ENCODE measurements around the gene RAPGEF1. TPM values are rescaled to one million over a fixed set of nuclear protein-coding genes. Genes with fewer than 3 reads are reported as not detected.

Gene RAPGEF1
- total and polyA plus RNA-seq, 2 experiments from 2014 or later, result 3.3 to 24.1 TPM

DNA sequence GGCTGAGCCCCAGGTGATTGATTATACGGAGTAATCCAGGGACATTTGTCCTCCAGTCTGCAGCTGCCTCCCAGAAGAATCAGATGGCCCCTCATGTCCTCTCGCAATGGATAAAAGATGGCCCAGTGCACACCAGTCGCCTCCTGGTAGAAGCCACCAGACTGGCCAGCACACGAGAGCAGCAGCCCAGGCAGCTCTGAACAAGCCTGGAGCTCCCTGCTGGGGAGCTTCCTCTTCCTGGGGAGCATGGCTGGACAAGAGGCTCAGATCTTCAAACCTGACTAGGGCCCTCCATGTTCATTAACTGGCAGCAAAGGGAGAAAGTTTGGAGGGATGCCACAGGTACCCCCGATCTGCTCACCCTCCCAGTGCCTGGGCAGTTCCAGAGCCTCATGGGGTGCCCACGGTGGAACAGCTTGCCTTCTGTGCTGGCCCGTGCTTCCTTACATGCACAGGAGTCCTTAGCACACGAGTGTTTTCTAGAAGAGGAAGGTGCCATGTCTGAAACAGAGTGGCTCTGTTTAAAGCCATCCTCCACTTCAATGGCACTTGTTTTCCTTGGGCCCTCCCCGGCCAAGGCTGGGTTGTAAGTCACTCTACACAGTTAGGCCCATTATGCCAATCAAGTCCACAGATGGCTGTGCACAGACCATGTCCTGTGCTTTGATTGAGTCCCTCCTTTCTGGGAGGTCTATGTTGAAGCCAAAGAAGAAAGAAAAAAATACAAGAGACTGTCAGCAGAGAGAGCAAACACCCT is 118.9 kb downstream of the RAPGEF1 start:
- no peak overlapping the region for H3K4me2 ChIP-seq (ENCODE audit: unreplicated experiment)
- no peak for TF ChIP-seq EZH2 (IDR thresholded peaks at IDR 0.05; ENCODE audit: insufficient read depth, poor library complexity, severe bottlenecking)
- no peaks in the 10 kb centered on the region for H4K20me1 ChIP-seq (ENCODE audit: insufficient read depth)
- no peak overlapping the region for H2AFZ ChIP-seq
- no peak overlapping the region for H3K4me3 ChIP-seq
- H3F3A ChIP-seq (ENCODE audit: insufficient read depth), result no peaks in the 10 kb centered on the region
- H3K27me3 ChIP-seq (replicated peaks; ENCODE audit: insufficient read depth), result no peaks in the 10 kb centered on the region
- no peak overlapping the region for H3K9ac ChIP-seq
- in situ Hi-C loops (cut with MboI), result loop anchor here (25.0 kb wide), 1 partner anchor 641 kb away; no protein-coding TSS in a partner anchor
- 94 to 99% methylated on average over 9 of the region's 9 CpGs for WGBS, 2 experiments (ENCODE audit: low coverage in 1 of 2, low lambda C conversion rate in 2 of 2, missing lambda C conversion rate in 2 of 2)
- H3K79me2 ChIP-seq (ENCODE audit: insufficient read depth), result no peaks in the 10 kb centered on the region
- H3K27ac ChIP-seq, result no peak overlapping the region
- no peak for DNase-seq
- H3K9me3 ChIP-seq (ENCODE audit: low read depth), result no peaks in the 10 kb centered on the region
- no peaks in the 10 kb centered on the region for H3K36me3 ChIP-seq (ENCODE audit: low read depth)
- H3K9me2 ChIP-seq (ENCODE audit: insufficient read depth), result no peaks in the 10 kb centered on the region
- no peaks in the 10 kb centered on the region for H3K4me1 ChIP-seq (ENCODE audit: insufficient read depth)

DNA sequence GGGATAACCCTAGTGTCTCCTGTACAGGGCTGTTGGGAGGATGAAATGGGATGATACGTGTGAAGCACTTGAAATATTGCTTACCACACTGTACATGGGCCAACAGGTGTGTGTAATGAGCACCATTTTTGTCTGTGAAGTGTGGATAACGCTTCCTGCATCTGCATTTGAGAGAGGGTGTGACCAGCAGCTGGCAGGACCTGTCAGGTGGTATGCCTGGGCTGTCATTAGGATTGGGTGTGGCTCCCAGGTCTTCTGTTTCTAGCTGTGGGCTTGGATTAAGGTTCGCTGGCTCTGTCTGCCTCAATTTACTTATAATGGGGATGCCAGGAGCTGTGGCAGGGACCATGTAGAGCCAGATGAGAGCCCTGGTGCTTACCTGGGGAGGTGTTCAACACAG is 120.2 kb downstream of the RAPGEF1 start:
- in situ Hi-C loops (cut with MboI), result loop anchor here (25.0 kb wide), 1 partner anchor 643 kb away; no protein-coding TSS in a partner anchor
- Histone ChIP-seq H3K4me1 (ENCODE audit: insufficient read depth) (no peaks in the 10 kb centered on the region), H4K20me1 (ENCODE audit: insufficient read depth) (no peaks in the 10 kb centered on the region), H3K9me3 (ENCODE audit: low read depth) (no peaks in the 10 kb centered on the region), H3K4me3 (no peak overlapping the region), H3K9me2 (ENCODE audit: insufficient read depth) (no peaks in the 10 kb centered on the region), H3K4me2 (ENCODE audit: unreplicated experiment) (no peak overlapping the region), H3K27me3 (replicated peaks; ENCODE audit: insufficient read depth) (no peaks in the 10 kb centered on the region), H3K79me2 (ENCODE audit: insufficient read depth) (no peaks in the 10 kb centered on the region), H3K27ac (no peak overlapping the region), H3K36me3 (ENCODE audit: low read depth) (no peaks in the 10 kb centered on the region), H3F3A (ENCODE audit: insufficient read depth) (no peaks in the 10 kb centered on the region), H3K9ac (no peak overlapping the region), H2AFZ (no peak overlapping the region)
- no peak for DNase-seq
- TF ChIP-seq EZH2 (IDR thresholded peaks at IDR 0.05; ENCODE audit: insufficient read depth, poor library complexity, severe bottlenecking) (no peak), EZH2phosphoT487 (IDR thresholded peaks at IDR 0.05; ENCODE audit: insufficient read depth, low read depth) (no peak)
- WGBS, 2 experiments (ENCODE audit: low coverage in 1 of 2, low lambda C conversion rate in 2 of 2, missing lambda C conversion rate in 2 of 2), result 94 to 100% methylated on average over 3 of the region's 3 CpGs

DNA sequence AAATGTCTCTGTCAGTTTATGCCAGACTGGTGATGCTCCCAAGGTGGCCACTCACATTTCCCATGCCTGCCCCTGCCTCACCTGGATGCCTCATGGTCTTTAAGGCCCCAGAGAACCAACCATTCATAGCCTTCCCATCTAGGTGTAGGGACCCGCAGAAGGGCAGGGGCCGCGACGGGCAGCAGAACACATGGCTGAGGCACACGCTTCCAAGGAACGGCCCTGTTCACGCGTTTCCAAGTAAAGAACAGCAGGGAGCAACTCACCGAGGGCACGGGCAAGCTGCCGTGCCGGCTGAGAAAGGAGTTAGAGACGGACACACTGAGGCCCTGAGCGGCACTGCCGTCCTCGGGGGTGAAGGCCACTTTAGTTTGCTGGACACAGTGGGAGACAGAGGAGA is 121.1 kb downstream of the RAPGEF1 start:
- in situ Hi-C loops (cut with MboI), result loop anchor here (25.0 kb wide), 1 partner anchor 644 kb away; no protein-coding TSS in a partner anchor
- Histone ChIP-seq H3K9me3 (ENCODE audit: low read depth) (no peaks in the 10 kb centered on the region), H2AFZ (no peak overlapping the region), H3K4me3 (no peak overlapping the region), H3F3A (ENCODE audit: insufficient read depth) (no peaks in the 10 kb centered on the region), H4K20me1 (ENCODE audit: insufficient read depth) (no peaks in the 10 kb centered on the region), H3K4me1 (ENCODE audit: insufficient read depth) (no peaks in the 10 kb centered on the region), H3K9me2 (ENCODE audit: insufficient read depth) (no peaks in the 10 kb centered on the region), H3K27me3 (replicated peaks; ENCODE audit: insufficient read depth) (no peaks in the 10 kb centered on the region), H3K36me3 (ENCODE audit: low read depth) (no peaks in the 10 kb centered on the region), H3K9ac (no peak overlapping the region), H3K79me2 (ENCODE audit: insufficient read depth) (no peaks in the 10 kb centered on the region), H3K4me2 (ENCODE audit: unreplicated experiment) (no peak overlapping the region), H3K27ac (no peak overlapping the region)
- 96 to 98% methylated on average over 16 of the region's 16 CpGs for WGBS, 2 experiments (ENCODE audit: low coverage in 1 of 2, low lambda C conversion rate in 2 of 2, missing lambda C conversion rate in 2 of 2)
- DNase-seq, result no peak
- TF ChIP-seq EZH2phosphoT487 (IDR thresholded peaks at IDR 0.05; ENCODE audit: insufficient read depth, low read depth) (no peak), EZH2 (IDR thresholded peaks at IDR 0.05; ENCODE audit: insufficient read depth, poor library complexity, severe bottlenecking) (no peak)

DNA sequence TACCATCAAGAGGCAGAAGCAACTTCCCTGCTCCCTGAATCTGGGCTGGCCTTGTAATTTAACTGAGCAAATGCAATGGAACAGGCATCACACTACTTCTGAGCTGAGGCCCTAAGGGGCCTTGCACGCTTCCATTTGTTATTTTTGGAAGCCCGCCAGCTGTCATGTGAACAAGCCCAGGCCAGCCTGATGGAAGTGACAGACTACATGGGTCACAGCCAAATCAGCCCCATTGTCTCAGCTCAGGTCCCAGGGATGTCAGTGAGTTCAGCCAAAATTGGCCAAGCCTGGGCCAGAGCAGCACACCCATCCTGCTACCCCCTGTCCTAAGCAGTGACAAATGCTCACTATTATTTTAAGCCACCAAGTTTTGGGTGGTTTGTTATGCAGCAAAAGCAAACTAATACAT is 121.8 kb downstream of the RAPGEF1 start:
- no peak for TF ChIP-seq EZH2 (IDR thresholded peaks at IDR 0.05; ENCODE audit: insufficient read depth, poor library complexity, severe bottlenecking)
- TF ChIP-seq EZH2phosphoT487 (IDR thresholded peaks at IDR 0.05; ENCODE audit: insufficient read depth, low read depth), result no peak
- Histone ChIP-seq H3K9me3 (ENCODE audit: low read depth) (no peaks in the 10 kb centered on the region), H3K27me3 (replicated peaks; ENCODE audit: insufficient read depth) (no peaks in the 10 kb centered on the region), H3K4me3 (no peak overlapping the region), H3K4me1 (ENCODE audit: insufficient read depth) (no peaks in the 10 kb centered on the region), H3K4me2 (ENCODE audit: unreplicated experiment) (no peak overlapping the region), H2AFZ (no peak overlapping the region), H4K20me1 (ENCODE audit: insufficient read depth) (no peaks in the 10 kb centered on the region), H3F3A (ENCODE audit: insufficient read depth) (no peaks in the 10 kb centered on the region), H3K27ac (no peak overlapping the region), H3K9ac (no peak overlapping the region), H3K9me2 (ENCODE audit: insufficient read depth) (no peaks in the 10 kb centered on the region), H3K79me2 (ENCODE audit: insufficient read depth) (no peaks in the 10 kb centered on the region), H3K36me3 (ENCODE audit: low read depth) (no peaks in the 10 kb centered on the region)
- in situ Hi-C loops (cut with MboI), result loop anchor here (25.0 kb wide), 1 partner anchor 644 kb away; no protein-coding TSS in a partner anchor
- 46 to 58% methylated on average over 2 of the region's 2 CpGs for WGBS, 2 experiments (ENCODE audit: low coverage in 1 of 2, low lambda C conversion rate in 2 of 2, missing lambda C conversion rate in 2 of 2)
- no peak for DNase-seq
